Bone marrow (tissue), 2 donors: Measurements from ENCODE around the gene GATA5.

Experiments used
- DNase-seq, 2 donors: peaks; one replicate each; lab custom pipeline; 2025; lab: John Stamatoyannopoulos, UW

The GATA5 gene

DNA sequence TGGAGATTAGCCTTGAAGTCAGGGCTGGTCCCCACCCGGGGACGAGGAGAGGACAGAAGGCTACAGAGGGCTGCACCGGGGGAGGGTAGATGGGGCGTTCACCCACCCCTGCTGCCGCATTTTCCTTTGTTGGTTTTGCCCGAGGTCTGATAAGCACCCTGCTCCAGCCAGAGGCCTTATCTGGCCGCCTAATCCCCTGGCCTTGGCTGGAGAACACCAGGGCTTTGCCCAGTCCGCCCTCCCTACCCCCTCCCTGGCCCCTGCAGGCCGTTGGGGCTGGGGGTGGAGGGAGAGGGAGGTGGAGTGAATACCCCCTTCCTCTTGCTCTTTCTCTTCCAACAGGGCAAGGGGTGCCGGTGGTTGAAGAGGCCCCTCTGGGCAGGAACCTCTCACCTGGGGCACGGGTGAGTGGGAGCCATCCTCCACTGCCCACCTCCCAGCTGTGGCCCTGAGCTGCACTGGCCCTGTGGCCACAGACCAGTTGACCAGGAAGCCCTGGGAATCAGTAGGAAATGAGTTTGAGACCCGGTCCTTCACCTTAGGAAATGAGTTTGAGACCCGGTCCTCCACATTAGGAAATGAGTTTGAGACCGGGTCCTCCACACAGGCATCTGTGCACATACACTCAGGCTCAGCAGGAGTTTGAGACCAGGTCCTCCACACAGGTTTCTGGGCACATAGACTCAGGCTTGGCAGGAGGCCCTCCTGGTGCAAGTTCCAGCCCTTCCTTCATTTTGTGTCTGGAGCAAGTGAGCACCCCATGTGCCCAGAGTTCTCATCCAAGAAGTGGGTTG is 12.0 kb upstream of the GATA5 start:
- DNase-seq: no peak

DNA sequence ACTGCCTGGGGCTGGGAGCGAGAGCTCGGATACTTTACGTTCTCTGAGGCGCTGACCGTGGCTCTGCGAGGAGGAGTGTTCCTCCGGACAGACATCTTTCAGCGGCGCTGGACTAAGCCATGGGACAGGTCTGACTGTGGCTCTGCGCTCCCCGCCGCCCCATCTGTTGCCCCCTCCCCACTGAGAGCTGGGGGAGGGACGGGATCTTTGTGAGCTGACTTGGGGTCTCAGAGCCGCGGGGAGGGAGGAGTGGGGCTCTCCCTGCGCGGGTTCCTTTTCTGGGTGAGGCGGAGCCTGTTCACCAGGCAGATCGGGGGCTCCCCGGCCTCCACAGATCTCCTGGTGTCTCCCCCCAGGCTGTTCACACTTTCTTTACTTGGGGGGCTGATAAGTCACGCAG is 11.3 kb upstream of the GATA5 start:
- no peak for DNase-seq

DNA sequence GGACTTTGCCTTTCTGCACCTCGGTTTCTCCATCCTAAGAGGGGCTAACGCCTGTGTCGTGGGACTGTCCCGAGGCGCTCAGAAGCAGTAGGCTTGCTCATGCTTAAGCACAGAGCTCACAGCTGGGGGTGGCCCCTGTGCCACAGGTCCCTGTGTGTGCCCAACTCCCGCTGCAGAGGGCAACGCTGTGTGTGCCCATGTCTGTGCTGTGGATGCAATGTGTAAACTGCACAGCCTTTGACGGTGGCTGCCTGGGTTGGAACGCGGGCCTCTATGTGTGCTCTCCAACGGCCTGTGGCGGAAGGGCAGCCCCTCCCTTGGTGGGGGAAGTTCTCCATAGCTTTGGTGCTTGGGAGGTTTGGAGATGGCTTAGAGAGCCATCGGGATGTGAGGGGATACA is 10.7 kb upstream of the GATA5 start:
- no peak for DNase-seq

DNA sequence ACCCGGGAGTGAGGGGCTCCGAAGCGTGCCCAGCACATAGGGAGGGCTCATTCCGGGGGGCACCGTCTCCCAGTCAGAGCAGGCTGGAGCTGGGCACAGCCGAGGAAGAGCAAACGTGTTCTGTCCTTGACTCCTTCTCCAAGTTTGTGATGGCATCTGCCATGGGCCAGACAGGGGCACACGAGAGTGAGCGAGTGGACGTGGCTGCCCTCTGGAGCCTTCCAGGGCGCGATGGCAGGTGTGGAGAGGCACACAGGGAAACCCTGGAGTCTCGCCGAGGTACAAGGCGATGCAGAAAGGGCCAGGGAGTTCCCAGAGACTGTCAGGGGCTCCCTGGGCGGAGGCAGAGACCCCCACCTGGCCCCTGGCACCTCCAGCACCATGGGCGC is 9.9 kb upstream of the GATA5 start:
- no peak for DNase-seq

DNA sequence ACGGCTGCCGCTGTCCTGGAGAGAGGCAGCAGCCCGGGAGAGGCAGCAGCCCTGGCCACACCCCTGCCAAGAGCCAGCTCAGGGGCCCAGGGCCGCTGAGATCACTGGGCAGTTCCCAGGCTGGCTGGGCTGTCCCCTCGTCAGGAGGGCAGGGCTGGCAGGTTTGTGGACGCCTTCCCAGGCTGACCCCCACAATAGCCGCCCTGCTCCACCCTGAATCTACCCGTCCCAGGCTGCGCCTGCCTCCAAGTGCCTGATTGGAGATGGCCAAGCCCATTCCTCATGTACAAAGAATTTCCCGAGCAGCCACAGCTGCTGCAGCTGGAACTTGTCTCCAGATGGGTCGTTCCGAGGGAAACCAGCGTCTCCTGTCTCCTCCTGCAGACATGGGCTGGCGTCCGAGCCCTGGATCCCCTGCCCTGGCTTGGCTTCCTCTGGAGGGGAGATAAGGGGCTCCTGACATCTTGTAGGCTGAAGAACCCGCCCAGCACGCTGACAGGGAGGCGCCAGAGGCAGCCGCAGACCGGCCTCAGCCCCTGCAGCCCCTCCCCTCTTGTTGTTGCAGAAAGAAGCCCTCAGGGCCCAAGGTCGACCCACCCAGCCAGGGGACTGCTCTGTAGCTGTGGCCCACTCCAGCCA is 9.4 kb upstream of the GATA5 start:
- DNase-seq: no peak

DNA sequence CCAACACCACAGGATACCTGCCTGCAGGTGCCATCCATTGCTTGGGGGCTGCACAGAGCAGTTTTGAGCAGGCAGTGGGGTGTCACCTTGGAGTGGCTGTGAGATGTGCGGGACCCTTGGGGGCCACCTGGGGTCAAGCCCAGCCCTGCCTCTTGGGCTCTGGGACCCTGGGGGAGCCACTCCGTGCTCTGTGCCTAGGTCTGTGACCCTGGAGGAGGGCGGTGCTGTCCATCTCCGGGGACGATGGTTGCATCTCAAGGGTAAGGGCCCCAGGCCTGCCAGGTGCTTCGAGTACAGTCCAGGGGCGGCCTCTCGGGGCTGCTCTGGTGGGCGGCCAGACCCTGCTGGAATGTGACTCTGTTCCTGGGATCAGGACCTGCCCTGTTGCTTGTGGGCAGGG is 8.7 kb upstream of the GATA5 start:
- no peak for DNase-seq

DNA sequence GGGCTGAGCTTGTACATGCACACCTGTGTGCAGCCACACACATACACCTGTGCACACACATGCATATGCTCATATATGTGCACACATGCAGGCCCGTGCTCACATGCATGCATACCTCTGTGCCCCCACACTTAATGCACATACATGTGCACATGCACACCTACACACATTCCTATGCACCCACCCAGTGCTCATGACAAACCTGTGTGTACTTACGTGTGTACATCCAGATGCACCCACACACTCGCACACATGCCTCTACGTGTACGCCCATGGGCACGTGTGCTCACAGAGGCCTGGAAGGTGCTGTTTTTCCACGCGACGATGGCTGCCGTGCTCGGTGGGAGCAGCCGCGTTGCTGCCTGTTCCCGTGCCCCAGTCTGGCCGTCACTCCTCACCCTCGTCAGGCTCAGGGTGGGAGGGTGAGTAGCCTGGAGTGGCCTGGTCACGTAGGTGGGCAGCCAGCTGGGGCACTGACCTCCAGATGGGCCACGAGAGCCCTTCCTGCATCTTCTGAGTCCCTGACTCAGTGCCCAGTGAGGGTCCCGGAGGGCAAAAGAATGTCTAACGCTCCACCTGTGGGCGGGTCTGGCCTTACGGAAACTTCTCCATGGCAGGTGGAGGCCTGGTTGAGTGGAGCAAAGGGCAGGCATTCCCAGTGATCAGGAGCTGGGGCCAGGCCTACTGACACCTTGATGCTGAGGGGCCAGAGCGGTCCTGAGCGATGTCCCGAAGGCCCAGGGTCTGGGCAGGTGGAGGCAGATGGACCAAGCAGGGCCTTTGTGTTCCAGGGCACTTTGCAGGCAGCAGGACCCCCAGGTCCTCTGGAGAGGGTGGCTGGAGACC is 8.0 kb upstream of the GATA5 start:
- no peak for DNase-seq

DNA sequence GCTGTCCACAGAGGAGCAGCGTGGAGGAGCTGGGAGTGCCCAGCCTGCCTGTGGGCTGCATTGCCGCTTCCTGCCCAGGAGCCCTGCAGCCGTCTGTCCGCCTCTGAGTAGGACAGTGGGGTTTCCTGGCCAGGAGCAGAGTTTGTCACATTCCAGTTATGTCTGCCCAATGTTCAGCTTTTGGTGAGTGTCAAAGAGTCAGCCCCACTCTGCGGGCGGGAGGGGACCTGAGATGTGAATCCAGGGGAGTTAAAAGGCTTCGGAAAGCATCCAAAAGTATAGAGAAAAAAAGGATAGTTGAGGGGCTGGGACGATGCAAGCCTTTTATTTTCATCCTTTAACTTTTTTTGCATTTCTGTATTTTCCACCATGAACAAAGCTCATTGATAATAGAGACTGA is 7.2 kb upstream of the GATA5 start:
- no peak for DNase-seq

DNA sequence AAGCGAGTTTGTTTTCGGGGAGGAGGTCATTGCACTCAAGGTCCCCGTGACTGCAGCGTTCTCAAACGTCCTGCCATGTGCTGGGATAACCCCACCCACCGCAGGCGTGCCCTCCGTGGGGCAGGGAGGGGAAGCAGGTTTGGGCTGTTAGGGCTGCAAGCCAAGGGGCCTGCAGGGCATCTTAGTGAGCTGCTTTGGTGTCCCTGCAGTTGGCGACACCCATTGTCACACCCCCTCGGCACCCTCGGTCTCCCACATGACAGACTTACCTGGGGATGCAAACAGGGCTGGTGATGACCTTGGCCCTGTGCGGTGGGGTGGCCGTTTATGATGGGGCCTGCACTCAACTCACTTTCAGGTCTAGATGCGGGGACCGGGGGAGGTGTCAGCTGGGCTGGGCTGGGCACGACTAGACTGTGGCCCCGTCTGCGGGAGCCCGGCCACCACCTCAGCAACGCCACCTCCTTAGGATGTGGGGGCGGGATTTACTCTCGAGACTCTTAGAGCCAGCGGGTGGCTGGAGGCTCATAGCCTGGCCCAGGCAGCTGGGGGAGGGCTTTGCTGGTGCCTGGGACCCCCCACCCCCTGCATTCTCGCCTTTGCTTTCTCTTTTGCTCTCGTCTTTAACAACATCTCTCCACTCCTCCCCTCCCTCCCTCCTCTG is 6.5 kb upstream of the GATA5 start:
- DNase-seq: no peak

DNA sequence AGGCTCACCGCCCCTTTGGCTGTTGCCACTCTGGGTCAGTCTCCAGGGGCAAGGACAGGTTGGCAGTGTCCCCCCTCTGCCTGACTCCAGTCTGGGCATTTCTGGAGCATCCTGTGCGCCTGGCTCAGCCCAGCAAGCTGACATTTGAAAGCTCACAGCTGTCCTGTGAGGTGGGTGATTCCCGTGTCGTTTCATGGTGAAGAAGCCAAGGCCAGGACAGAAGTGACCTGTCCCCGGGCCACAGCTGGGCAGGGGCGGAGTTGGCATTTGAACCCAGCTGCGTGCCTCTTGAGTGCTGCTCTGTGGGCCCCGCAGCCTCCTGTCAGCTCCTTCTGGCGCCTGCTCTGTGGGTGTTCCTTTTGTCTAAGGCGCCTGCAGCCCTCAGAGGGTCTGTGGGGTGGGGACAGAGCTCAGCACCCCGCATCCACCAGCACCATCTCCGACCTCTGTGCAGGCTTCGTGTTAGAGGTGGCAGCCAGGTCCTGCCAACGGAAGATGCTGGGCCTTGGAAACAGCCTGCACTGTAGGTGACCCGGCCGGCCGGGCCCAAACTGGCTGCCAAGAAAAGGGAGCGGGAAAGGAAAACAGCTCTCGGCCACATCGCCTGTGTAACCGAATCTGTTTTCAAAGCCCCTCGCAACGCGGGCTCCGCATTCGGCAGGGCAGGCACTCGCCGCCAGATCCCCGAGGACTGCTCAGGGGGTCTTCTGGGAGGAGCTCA is 5.8 kb upstream of the GATA5 start:
- DNase-seq: no peak

DNA sequence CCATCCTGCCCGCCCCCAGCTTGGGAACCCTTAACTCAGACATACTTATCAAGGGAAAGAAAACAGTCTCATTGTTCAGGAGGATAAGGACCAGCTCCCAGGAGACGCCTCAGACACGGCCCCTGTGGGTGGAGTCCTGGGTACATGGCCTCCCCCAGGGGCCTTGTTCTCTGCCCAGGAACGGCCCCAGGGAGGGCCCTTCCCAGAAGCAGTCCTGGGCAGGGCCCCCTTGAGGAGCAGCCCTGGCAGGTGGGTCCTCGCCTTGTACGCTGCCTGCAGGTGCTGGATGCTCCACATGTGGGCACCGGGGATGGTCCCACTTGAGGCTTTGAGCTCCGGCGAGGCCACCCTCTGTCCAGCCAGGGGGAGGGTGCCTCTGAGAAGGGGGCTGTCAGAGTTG is 4.5 kb upstream of the GATA5 start:
- no peak for DNase-seq

DNA sequence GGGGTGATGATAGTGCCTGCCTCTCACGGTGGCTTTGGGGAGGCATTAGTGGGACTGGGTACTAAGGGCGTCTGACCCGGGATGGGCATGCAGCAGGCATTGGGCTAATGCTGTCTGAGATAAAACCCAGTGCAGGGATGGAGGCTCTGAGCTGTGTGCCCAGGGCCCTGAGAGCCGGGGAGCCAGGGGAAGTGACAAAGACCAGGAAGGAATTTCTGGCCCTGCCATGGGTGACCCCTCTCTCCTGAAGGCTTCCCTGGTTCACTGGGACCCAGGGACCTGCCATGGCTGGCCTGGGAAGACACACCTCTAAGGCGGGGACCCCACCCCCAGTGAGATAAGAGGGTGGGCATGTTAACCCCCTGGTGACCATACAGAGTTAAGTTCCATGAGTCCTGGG is 3.9 kb upstream of the GATA5 start:
- no peak for DNase-seq

DNA sequence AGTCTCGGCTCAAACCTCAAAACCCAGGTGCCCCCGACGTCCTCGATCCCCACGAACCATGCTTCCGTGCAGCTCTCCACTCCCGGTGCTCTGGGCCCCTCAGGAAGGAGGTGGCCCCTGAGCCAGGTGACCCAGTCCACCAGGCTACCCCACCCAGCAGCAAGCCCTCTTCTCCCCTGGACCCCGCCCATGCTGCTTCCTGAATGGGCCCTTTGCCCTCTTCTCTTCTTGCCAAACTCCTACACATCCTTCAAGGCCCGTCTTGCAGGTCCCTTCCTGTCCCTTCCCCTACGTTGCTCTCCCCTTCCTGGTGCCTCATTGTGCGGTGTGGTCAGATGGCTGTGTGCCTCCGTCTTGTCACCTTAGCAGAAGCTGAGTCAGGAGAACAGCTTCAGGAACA is 3.4 kb upstream of the GATA5 start:
- DNase-seq: no peak

DNA sequence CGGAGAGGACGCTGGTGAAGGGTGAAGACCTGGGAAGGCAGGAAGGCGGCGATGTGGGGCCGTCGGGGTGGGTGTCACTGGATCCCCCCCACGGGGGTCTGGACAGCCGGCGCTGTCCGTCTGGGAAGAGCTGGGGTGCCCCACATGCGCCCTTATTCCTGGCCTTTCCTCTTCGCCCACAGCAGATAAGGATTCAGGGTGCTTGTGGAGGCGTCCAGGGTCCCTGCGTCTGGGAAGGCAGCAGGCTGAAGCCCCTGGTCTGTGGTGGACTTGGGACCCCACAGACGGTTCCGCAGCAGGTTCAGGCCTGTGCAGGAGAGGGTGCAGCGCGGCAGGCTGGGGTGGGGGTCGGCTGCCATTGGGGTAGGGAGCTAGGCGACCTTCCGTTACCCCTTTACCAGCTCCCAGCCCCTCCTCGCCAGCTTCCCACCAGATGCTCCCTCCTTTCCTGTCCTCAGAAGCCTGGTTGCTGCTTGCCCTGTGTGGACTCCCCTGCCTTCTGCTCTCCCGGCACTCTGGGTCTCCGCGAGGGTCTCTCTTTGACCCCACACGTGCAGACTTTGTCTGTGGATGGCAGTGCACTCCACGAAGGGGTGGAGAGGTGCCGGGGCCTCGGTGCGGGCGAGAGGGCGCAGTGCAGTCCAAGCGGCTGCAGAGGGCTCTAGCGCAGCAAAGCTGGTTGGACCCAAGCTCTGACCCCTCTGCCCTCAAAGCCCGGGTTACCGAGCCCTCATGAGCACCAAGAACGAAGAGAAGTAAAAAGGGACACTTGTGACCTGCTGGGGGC is 2.1 kb upstream of the GATA5 start:
- no peak for DNase-seq

DNA sequence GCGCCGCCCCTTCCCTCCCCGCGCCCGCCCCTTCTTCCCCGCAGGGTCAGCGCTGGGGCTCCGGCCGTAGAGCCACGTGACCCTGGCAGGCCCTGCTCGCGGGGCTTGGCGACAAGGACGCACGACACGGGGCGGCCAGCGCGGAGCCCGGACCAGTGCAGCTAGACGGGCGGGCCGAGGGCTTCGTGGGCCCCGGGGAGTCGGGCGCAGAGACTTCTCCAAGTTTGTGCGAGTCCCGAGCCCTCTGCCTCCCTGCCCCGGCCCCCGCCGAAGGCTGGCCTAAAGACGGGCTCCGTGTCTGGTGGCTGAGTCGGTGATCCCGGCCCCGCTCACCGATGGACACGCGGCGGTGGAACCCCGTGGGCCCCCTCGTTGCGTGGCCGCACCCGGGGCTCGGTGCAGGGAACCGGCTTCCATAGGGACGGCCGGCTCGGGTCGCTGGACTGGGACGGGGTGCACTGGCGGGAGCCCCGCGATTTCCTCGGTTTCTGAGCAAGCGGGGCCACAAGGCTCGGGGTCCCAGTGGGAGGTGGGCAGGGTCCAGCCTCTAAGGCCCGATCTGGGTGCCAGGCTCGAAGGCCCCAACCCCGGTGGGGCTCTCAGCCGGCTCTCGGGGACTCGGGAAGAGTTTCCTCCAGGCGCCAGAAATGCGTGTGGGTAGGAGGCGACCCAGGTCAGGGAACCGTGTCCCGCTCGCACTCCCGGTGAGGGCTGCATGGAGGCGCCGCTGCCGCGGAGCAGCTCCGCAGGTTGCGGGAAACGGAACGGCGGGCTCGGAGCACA is 452 bp upstream of the GATA5 start:
- DNase-seq: no peak

DNA sequence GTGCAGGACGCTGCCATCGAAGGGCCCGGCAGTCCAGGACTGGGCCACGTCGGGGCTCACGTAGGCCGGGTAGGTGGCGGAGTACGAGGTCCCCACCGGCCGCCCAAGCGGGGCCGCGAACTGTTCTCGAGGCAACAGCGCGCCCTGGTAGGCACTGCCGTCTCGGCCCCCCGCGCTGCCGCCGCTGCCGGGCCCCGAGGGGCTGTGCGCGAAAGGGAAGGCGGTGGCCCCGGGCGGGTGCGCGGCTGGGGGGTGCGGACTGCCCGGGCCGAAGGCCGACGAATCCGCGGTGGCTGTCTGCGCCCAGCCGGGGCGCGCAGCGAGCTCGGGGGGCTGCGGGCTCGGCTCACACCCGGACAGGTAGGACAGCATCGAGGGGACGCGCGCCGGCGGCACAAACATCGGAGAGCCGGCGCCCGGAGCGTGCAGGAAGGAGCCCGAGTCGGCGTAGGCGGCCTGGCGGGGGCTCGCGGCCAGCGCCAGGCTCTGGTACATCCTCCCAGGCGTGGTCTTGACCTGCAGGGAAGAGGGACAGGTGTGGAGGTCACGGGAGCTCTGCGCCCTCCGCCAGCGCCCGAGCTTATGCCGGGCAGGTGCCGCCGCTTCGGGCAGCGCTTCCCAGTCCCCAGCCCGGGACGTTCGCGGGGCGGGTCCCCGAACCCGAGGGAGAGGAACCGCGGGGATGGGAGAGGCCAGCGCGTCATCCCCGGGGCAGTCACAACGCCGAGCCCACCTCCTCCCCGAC is 596 bp downstream of the GATA5 start:
- no peak for DNase-seq

DNA sequence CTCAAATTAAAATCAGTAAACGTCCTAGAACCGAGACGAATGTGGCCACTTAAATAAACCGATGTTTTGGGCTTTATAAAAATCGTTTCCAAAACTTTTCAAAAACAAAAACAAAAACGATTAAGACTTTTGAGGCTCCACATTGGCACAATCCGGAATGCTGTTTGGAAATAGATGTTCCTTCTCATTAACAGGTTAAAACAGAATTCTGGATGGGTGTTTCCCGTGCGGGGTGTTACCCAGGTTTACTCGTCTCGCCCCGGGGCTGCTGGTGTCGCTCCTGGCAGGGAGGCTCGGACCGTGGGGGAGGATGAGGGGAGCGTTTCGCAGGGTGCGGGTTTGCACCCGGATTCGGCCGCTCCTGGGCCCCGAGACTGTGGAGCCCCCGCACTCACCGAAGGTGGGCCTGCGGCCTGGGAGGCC is 1.2 kb downstream of the GATA5 start:
- DNase-seq: no peak

DNA sequence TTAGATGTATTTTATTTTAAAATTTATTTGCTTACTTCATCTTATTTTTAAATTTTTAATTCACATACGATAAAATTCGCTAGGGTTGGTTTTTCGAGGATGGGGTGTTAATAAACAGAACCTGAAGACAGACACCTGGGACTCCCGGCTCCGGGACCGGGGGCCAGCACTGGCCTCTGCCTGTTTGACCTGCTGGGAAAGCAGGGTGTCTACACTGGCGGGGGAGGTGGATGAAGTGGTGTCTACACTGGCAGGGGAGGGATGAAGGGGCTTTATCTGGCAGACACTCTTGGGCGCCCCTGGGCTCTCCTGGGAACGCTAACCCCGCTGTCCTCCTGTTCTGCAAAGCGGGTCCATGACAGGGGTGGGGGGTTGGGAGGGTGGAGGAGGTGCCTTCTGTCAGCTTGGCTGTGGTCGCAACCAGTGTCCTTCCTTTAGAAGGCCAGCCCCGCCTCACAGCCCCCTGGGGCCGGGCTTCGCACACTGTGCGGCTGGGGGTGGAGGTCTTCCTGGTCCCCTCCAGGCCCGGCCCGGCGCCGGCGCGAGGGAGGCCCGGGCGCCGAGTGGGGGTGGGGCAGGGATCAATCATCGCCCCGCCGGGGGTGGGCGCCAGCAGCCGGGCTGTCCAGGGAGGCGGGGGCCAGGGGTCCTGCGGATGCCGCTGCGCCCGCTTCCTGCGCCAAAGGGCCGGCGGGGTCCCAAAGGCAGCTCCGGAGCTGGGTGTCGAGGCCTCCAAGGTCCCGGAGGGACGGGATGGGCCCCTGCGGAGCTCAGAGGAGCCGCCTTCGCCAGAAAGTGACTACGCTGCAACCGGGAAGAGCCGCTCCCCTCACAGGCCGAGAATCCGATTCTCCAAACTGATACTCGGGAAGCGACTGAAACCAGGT is 1.8 kb downstream of the GATA5 start:
- DNase-seq: no peak
